Peyer's patch (tissue), 4 donors: ENCODE data around the gene INTS4.
"Not testable (repeated sequence)": the region's sequence is repeated elsewhere in the genome, so short reads cannot be mapped to it uniquely, and the experiment has no call there.

Source experiments
- CTCF ChIP-seq, 6 experiments: fragments of 450-650 bp in 4 of 6; fragments of 200-600 bp in 2 of 6; sonication (generic) in 1 of 6; IDR thresholded peaks; one replicate each; pipeline ENCODE4 v1.5.1; 2017 to 2019; ENCODE audit warnings: antibody characterized with exemption in 6 of 6, mild to moderate bottlenecking in 3 of 6, moderate library complexity in 1 of 6
- POLR2A ChIP-seq, 2 donors: fragments of 450-650 bp; IDR thresholded peaks; one replicate each; pipeline ENCODE4 v1.5.1; 2017; ENCODE audit warnings: antibody characterized with exemption in 2 of 2, mild to moderate bottlenecking in 2 of 2, moderate library complexity in 2 of 2

- TF ChIP-seq CTCF, POLR2A (IDR thresholded peaks at IDR 0.05): not testable (repeated sequence)
Measured at GRCh38 chr11:77933596-77933995, 60.9 kb downstream of the INTS4 start.
